GM06990 (cell line): ENCODE results near the gene HES6.

ENCODE experiments used
- DNase-seq: peaks from one replicate; pipeline ENCODE4 v3.0.0-alpha.2; 2011; ENCODE audit not compliant: insufficient read length; ENCODE audit errors: extremely low read depth
- H3K27me3 ChIP-seq: replicated peaks from 2 replicates; pipeline ENCODE4 v1.6.0; 2011; ENCODE audit warnings: low read length; ENCODE audit not compliant: control insufficient read depth, insufficient read depth
- H3K36me3 ChIP-seq: 2 replicates; pipeline ENCODE4 v1.5.1; 2011; ENCODE audit warnings: low read length; ENCODE audit not compliant: control insufficient read depth, insufficient read depth
- H3K4me3 ChIP-seq: replicated peaks from 2 replicates; pipeline ENCODE4 v1.5.1; 2011; ENCODE audit warnings: low read depth, mild to moderate bottlenecking, control low read depth, low read length
- TF ChIP-seq, protein P1 (sequence below): IDR thresholded peaks from 2 replicates; pipeline ENCODE4 v1.5.1; 2011; ENCODE audit warnings: low read length, control low read depth, mild to moderate bottlenecking, inconsistent platforms; ENCODE audit not compliant: insufficient read depth, poor library complexity, severe bottlenecking

Gene HES6

GRCh38 chr2:238237431-238238135 lies 2.3 kb downstream of the HES6 start:
- TF ChIP-seq, protein P1, sequence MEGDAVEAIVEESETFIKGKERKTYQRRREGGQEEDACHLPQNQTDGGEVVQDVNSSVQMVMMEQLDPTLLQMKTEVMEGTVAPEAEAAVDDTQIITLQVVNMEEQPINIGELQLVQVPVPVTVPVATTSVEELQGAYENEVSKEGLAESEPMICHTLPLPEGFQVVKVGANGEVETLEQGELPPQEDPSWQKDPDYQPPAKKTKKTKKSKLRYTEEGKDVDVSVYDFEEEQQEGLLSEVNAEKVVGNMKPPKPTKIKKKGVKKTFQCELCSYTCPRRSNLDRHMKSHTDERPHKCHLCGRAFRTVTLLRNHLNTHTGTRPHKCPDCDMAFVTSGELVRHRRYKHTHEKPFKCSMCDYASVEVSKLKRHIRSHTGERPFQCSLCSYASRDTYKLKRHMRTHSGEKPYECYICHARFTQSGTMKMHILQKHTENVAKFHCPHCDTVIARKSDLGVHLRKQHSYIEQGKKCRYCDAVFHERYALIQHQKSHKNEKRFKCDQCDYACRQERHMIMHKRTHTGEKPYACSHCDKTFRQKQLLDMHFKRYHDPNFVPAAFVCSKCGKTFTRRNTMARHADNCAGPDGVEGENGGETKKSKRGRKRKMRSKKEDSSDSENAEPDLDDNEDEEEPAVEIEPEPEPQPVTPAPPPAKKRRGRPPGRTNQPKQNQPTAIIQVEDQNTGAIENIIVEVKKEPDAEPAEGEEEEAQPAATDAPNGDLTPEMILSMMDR, result no peak
- H3K4me3 ChIP-seq, result no peak overlapping the region
- no peaks in the 10 kb centered on the region; the same call in 1 of the 2 replicates for H3K27me3 ChIP-seq
- no peaks in the 10 kb centered on the region for H3K36me3 ChIP-seq
- no peak for DNase-seq

DNA sequence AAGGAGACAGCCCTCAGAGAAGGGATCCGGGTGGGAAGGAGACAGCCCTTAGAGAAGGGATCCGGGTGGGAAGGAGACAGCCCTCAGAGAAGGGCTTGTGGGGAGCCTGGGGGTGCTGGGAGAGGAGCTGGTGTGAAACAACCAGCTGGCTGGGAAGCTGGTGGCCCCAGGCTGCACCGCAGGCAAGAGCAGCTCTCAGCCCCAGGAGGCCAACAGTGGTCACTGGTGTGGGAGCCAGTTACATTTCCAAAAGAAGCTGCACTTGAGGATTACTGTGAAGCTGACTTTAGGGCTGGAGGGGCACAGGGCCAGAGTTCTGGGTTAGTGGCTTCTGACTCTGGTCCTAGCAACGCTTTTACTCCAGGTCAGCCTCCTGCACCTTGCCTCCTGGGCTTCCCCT lies 3.3 kb downstream of the HES6 start:
- Histone ChIP-seq H3K27me3 (no peaks in the 10 kb centered on the region; the same call in 1 of the 2 replicates), H3K4me3 (no peak overlapping the region), H3K36me3 (no peaks in the 10 kb centered on the region)
- TF ChIP-seq, protein P1, result no peak
- DNase-seq, result no peak

GRCh38 chr2:238235856-238236255 lies 4.0 kb downstream of the HES6 start:
- TF ChIP-seq, protein P1, result no peak
- no peak for DNase-seq
- Histone ChIP-seq H3K36me3 (no peaks in the 10 kb centered on the region), H3K27me3 (no peaks in the 10 kb centered on the region; the same call in none of the 2 replicates), H3K4me3 (no peak overlapping the region)

GRCh38 chr2:238235331-238235732 lies 4.5 kb downstream of the HES6 start:
- no peak overlapping the region for H3K4me3 ChIP-seq
- H3K27me3 ChIP-seq, result no peaks in the 10 kb centered on the region; the same call in none of the 2 replicates
- no peak for DNase-seq
- no peaks in the 10 kb centered on the region for H3K36me3 ChIP-seq
- TF ChIP-seq, protein P1, result no peak

GRCh38 chr2:238233625-238234024 lies 6.2 kb downstream of the HES6 start:
- DNase-seq, result no peak
- H3K27me3 ChIP-seq, result no peaks in the 10 kb centered on the region; the same call in none of the 2 replicates
- H3K36me3 ChIP-seq, result no peaks in the 10 kb centered on the region
- TF ChIP-seq, protein P1, result no peak
- H3K4me3 ChIP-seq, result no peak overlapping the region

- no peaks in the 10 kb centered on the region for H3K36me3 ChIP-seq
- DNase-seq, result no peak
- no peak overlapping the region for H3K4me3 ChIP-seq
- TF ChIP-seq, protein P1, result no peak
- no peaks in the 10 kb centered on the region; the same call in none of the 2 replicates for H3K27me3 ChIP-seq
These were observed 8.0 kb downstream of the HES6 start for GRCh38 chr2:238231809-238232208.
